Mesothelial cell of epicardium (in vitro differentiated cells): ENCODE results near the gene IQCK. TPM values are rescaled to one million over a fixed set of nuclear protein-coding genes. Genes with fewer than 3 reads are reported as not detected.

ENCODE experiments used
- DNase-seq, 2 experiments: peaks; one replicate each; pipeline ENCODE4 v3.0.0; 2021; ENCODE audit warnings: low spot score in 2 of 2; ENCODE audit not compliant: unreplicated experiment in 2 of 2
- H3K27ac Mint-ChIP-seq: 2 replicates; pipeline ENCODE4 v1.8.0; 2021; ENCODE audit warnings: mixed read lengths
- H3K27me3 Mint-ChIP-seq: 2 replicates; pipeline ENCODE4 v1.8.0; 2021; ENCODE audit warnings: low read depth, mixed read lengths
- H3K36me3 Mint-ChIP-seq: 2 replicates; pipeline ENCODE4 v1.8.0; 2021; ENCODE audit warnings: mixed read lengths
- H3K4me1 Mint-ChIP-seq: 2 replicates; pipeline ENCODE4 v1.8.0; 2021; ENCODE audit warnings: mixed read lengths
- H3K4me3 Mint-ChIP-seq: 2 replicates; pipeline ENCODE4 v1.8.0; 2021; ENCODE audit warnings: mild to moderate bottlenecking, moderate library complexity, mixed read lengths
- H3K9me3 Mint-ChIP-seq: 2 replicates; pipeline ENCODE4 v1.8.0; 2021; ENCODE audit warnings: mixed read lengths
- total RNA-seq: library from RNA; stranded (reverse); gene quantifications from 3 replicates; pipeline ENCODE4 v1.2.1, GENCODE V29; 2021
- TF ChIP-seq, protein P1 (sequence below): fragments of 200-600 bp; sonication (generic); IDR thresholded peaks from one replicate; pipeline ENCODE4 v1.5.0; 2021; ENCODE audit warnings: antibody characterized with exemption; ENCODE audit not compliant: unreplicated experiment

The IQCK gene
- total RNA-seq, 1 donor from 2014 or later, result 16.0 TPM

DNA sequence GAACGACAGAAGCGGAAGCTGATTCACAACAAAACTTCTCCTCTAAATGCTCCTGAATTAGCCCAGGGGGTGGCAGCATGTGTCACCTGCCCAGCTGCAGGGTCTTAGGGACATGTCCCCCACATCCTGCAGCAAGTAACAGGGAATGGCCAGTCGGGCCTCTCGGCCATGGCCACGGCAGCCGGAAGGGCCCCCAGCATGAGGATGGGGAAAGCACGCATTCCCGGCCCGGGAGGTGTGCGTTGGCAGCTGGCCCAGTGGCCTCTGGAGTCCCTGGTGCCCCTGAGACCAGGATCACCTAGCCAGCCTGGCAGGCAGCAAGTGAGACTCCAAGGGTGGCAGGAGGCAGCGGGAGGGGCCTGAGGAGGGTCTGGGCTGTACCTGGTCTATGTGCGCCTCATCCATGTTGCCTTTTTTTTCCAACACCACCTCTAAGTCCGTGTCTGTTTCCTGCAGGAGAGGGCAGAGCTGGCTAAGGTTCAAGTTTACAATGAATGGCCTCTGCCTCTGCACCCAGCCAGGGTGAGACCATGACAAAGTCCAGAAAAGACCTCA is 7.0 kb upstream of the IQCK start:
- Mint-ChIP-seq H3K27me3 (no peaks in the 10 kb centered on the region), H3K27ac (no peak overlapping the region), H3K4me1 (peaks cover 5% of the 10 kb centered on the region), H3K9me3 (no peaks in the 10 kb centered on the region), H3K36me3 (peaks cover 33% of the 10 kb centered on the region), H3K4me3 (no peak overlapping the region)
- no peak for DNase-seq
- TF ChIP-seq, protein P1, sequence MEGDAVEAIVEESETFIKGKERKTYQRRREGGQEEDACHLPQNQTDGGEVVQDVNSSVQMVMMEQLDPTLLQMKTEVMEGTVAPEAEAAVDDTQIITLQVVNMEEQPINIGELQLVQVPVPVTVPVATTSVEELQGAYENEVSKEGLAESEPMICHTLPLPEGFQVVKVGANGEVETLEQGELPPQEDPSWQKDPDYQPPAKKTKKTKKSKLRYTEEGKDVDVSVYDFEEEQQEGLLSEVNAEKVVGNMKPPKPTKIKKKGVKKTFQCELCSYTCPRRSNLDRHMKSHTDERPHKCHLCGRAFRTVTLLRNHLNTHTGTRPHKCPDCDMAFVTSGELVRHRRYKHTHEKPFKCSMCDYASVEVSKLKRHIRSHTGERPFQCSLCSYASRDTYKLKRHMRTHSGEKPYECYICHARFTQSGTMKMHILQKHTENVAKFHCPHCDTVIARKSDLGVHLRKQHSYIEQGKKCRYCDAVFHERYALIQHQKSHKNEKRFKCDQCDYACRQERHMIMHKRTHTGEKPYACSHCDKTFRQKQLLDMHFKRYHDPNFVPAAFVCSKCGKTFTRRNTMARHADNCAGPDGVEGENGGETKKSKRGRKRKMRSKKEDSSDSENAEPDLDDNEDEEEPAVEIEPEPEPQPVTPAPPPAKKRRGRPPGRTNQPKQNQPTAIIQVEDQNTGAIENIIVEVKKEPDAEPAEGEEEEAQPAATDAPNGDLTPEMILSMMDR, result no peak

DNA sequence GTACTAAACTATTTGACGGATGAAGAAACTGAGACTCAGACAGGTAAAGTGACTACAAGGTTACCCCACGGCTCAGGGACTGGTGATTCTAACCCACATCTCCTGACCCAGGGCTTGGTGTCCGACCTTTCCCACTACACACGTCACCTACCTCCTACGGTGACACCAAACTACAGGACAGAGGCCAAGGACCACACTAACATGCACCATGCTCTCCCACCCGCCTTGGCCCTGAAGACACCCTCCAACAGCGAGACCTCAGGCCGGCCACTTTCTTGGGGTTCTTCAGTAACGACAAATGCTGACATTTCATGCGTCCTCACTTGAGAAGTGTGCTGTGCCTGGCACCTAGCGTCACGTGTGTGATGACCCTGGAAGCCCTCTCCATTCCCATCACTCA is 6.4 kb upstream of the IQCK start:
- no peaks in the 10 kb centered on the region for H3K9me3 Mint-ChIP-seq
- no peak overlapping the region for H3K4me3 Mint-ChIP-seq
- peaks cover 29% of the 10 kb centered on the region for H3K36me3 Mint-ChIP-seq
- TF ChIP-seq, protein P1, result no peak
- no peak for DNase-seq
- H3K27me3 Mint-ChIP-seq, result no peaks in the 10 kb centered on the region
- H3K4me1 Mint-ChIP-seq, result peaks cover 11% of the 10 kb centered on the region
- no peak overlapping the region for H3K27ac Mint-ChIP-seq

DNA sequence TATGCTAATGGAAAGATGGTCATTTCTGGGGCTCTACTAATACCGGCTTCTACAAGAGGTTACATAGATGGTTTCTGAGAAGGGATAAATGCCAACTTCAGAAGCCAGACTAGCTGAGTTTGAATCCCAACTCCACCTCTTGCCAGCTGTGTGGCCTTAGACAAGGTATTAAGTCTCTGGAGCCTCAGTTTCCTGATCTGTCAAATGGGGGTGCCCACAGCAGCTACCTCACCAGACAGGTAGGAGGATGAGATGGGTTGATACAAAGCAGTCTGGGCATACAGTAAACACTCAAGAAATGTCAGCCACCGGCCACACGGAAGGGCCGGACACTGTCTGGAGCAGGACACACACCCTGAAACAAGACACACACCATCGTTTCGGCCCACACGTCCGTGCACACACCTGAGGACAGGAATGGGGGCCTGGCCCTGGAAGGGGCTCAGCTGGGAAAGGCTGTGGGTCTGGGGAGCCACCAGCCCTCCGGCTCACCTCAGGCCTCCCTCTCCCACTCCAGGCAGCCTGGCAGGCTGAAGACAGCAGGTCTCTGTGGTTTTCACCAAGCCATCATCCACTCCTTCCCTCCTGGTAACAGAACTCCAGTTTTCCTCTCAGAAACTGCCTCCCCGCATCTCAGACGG is 5.5 kb upstream of the IQCK start:
- no peaks in the 10 kb centered on the region for H3K9me3 Mint-ChIP-seq
- H3K36me3 Mint-ChIP-seq, result peaks cover 28% of the 10 kb centered on the region
- no peak overlapping the region for H3K27ac Mint-ChIP-seq
- peaks cover 20% of the 10 kb centered on the region for H3K4me1 Mint-ChIP-seq
- no peak for DNase-seq
- TF ChIP-seq, protein P1, result no peak
- H3K4me3 Mint-ChIP-seq, result no peak overlapping the region
- no peaks in the 10 kb centered on the region for H3K27me3 Mint-ChIP-seq

DNA sequence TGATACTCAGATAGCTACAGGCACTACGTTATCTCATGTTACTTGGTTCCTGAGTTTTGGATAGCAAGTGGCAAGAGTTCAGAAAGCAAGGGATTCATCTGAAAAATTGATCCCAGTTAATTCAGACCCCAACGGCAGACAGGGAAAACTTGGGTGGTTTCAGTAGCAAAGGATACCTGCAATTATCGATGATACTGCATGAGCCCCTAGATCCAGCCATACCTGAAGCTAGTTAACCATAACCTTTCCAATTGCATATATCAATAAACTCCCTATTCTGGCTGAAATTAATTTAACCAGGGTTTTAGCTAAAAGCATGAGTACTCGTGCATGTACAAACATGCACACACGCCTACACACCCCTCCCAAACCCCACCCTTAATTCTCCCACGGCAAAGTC is 4.4 kb upstream of the IQCK start:
- Mint-ChIP-seq H3K27ac (no peak overlapping the region), H3K4me3 (no peak overlapping the region), H3K36me3 (peaks cover 28% of the 10 kb centered on the region), H3K27me3 (no peaks in the 10 kb centered on the region), H3K4me1 (peaks cover 21% of the 10 kb centered on the region), H3K9me3 (no peaks in the 10 kb centered on the region)
- DNase-seq, result no peak
- TF ChIP-seq, protein P1, result no peak

DNA sequence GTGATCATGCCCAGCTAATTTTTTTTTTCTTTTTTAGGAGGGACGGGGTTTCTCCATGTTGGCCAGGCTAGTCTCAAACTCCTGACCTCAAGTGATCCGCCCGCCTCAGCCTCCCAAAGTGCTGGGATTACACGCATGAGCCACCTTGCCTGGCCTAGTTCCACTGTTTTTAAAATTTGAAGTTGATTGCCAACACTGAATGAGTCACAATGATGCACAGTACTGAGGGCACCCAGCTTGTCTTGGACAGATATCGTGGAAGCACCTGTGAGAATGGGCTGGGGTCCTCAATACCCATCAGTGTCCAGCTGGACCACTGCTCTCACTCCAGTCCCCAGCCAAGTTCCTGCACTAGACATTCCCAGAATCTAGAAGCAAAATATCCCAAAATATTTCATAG is 2.5 kb upstream of the IQCK start:
- Mint-ChIP-seq H3K4me1 (peaks cover 27% of the 10 kb centered on the region), H3K27me3 (no peaks in the 10 kb centered on the region), H3K36me3 (peaks cover 17% of the 10 kb centered on the region), H3K27ac (no peak overlapping the region), H3K9me3 (no peaks in the 10 kb centered on the region), H3K4me3 (peak overlapping the region; percentile 96)
- TF ChIP-seq, protein P1, result no peak
- DNase-seq, result no peak
